ENCODE measurements around the gene MACF1.
"Not testable (repeated sequence)": the region's sequence is repeated elsewhere in the genome, so short reads cannot be mapped to it uniquely, and the experiment has no call there.

Gene MACF1

DNA sequence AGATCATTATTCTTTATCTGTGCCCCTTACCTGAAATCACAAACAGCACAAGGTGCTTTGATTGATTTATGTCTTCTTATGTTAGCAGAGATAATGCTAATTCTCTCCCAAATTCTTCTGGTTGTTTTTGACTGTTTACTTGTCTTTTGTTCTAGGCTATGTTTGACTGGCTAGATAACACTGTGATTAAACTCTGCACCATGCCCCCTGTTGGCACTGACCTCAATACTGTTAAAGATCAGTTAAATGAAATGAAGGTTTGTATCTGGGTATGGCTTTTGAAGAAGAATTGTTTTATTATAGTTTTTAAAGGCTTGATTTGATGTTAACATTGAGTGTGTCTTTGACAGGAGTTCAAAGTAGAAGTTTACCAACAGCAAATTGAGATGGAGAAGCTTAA, 237.3 kb downstream of the MACF1 start:
- Histone ChIP-seq H2BK120ac (ENCODE audit: insufficient read depth, low read length, poor library complexity) (no peak overlapping the region), H4K12ac (ENCODE audit: low read depth, low read length) (no peak overlapping the region), H2BK12ac (ENCODE audit: low read length) (no peak overlapping the region), H2BK5ac (ENCODE audit: low read depth, low read length, poor library complexity) (no peak overlapping the region), H3K9ac (ENCODE audit: low read length) (no peak overlapping the region), H3K27ac (ENCODE audit: low read depth, low read length) (no peak overlapping the region), H3K9me3 (ENCODE audit: insufficient read depth, low read depth, low read length) (no peaks in the 10 kb centered on the region), H2AFZ (ENCODE audit: insufficient read depth, low read length, poor library complexity) (no peak overlapping the region), H3K4me2 (ENCODE audit: low read length) (no peak overlapping the region), H3K4me3 (ENCODE audit: low read depth, low read length) (no peak overlapping the region), H3K27me3 (ENCODE audit: insufficient read depth, low read length) (no peaks in the 10 kb centered on the region), H3K4ac (ENCODE audit: low read depth, low read length) (no peak overlapping the region), H3K23ac (ENCODE audit: low read length) (no peak overlapping the region), H3K14ac (ENCODE audit: low read length) (no peak overlapping the region), H3K36me3 (ENCODE audit: control insufficient read depth in 1 of 2, insufficient read depth in 2 of 2, low read length in 2 of 2) (peaks cover 18 to 45% of the 10 kb centered on the region in 2 experiments), H4K8ac (ENCODE audit: low read depth, low read length) (no peak overlapping the region), H3K79me2 (ENCODE audit: control insufficient read depth, insufficient read depth, low read length, poor library complexity) (no peaks in the 10 kb centered on the region), H3K4me1 (ENCODE audit: control insufficient read depth in 1 of 2, insufficient read depth in 2 of 2, low read length in 2 of 2) (no peaks in the 10 kb centered on the region), H4K91ac (ENCODE audit: low read depth, low read length) (no peak overlapping the region), H2AK5ac (ENCODE audit: low read length) (no peak overlapping the region), H3K18ac (ENCODE audit: low read length) (no peak overlapping the region), H3K79me1 (ENCODE audit: low read length) (no peaks in the 10 kb centered on the region)
- no peak for DNase-seq

DNA sequence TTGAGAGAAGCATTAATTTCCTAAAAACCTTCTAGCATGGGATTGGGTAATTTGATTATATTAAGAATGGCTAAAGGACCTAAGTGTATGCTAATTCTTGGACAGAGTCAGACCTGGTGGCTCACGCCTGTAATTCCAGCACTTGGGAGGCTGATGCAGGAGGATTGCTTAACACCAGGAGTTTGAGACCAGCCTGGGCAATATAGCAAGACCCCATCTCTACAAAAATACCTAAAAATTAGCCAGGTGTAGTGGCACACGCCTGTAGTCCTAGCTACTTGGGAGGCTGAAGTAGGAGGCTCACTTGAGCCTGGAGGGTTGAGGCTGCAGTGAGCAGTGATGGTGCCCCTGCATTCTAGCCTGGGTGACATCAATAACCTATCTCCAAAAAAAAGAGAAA, 241.1 kb downstream of the MACF1 start:
- Histone ChIP-seq H2AK5ac (ENCODE audit: low read length) (no peak overlapping the region), H3K79me2 (ENCODE audit: control insufficient read depth, insufficient read depth, low read length, poor library complexity) (no peaks in the 10 kb centered on the region), H2BK120ac (ENCODE audit: insufficient read depth, low read length, poor library complexity) (no peak overlapping the region), H3K14ac (ENCODE audit: low read length) (no peak overlapping the region), H2BK5ac (ENCODE audit: low read depth, low read length, poor library complexity) (no peak overlapping the region), H3K4me2 (ENCODE audit: low read length) (no peak overlapping the region), H2BK12ac (ENCODE audit: low read length) (no peak overlapping the region), H4K91ac (ENCODE audit: low read depth, low read length) (no peak overlapping the region), H3K79me1 (ENCODE audit: low read length) (no peaks in the 10 kb centered on the region), H3K4me1 (ENCODE audit: control insufficient read depth in 1 of 2, insufficient read depth in 2 of 2, low read length in 2 of 2) (no peaks in the 10 kb centered on the region), H3K9me3 (ENCODE audit: insufficient read depth, low read depth, low read length) (no peaks in the 10 kb centered on the region), H3K18ac (ENCODE audit: low read length) (no peak overlapping the region), H3K23ac (ENCODE audit: low read length) (no peak overlapping the region), H3K4me3 (ENCODE audit: low read depth, low read length) (no peak overlapping the region), H2AFZ (ENCODE audit: insufficient read depth, low read length, poor library complexity) (no peak overlapping the region), H3K9ac (ENCODE audit: low read length) (no peak overlapping the region), H3K36me3 (ENCODE audit: control insufficient read depth in 1 of 2, insufficient read depth in 2 of 2, low read length in 2 of 2) (peaks cover 16 to 47% of the 10 kb centered on the region in 2 experiments), H3K27ac (ENCODE audit: low read depth, low read length) (no peak overlapping the region), H4K12ac (ENCODE audit: low read depth, low read length) (no peak overlapping the region), H3K27me3 (ENCODE audit: insufficient read depth, low read length) (no peaks in the 10 kb centered on the region), H4K8ac (ENCODE audit: low read depth, low read length) (no peak overlapping the region), H3K4ac (ENCODE audit: low read depth, low read length) (no peak overlapping the region)
- no CpG with 5 or more reads among the region's 2 CpGs for WGBS (ENCODE audit: extremely low coverage, insufficient coverage, insufficient read length)
- DNase-seq, result no peak

DNA sequence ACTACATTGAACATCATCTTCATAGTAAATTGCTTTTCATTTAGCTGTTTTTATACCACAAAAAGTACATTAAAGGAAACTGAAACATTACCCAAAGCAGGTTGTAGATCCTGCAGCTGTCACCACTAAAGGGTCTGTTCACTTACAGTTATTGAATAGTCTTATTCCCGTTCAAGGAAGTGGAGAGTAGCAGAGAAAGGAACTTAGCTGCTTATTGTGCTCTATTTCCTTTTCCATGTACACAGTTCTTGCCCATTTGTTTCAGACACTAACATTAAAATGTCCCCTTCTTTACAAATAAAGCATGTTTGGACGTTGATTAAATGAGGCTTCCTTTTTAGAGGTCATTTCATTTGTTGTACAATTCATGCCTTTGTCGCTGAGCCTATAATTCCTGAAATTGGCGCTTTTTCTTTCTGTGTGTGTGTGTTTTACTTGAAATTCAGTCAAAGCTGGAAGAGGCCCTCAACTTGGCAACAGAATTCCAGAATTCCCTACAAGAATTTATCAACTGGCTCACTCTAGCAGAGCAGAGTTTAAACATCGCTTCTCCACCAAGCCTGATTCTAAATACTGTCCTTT, 242.6 kb downstream of the MACF1 start:
- Histone ChIP-seq H3K27me3 (ENCODE audit: insufficient read depth, low read length) (no peaks in the 10 kb centered on the region), H2AK5ac (ENCODE audit: low read length) (no peak overlapping the region), H2BK120ac (ENCODE audit: insufficient read depth, low read length, poor library complexity) (no peak overlapping the region), H3K27ac (ENCODE audit: low read depth, low read length) (no peak overlapping the region), H3K4ac (ENCODE audit: low read depth, low read length) (no peak overlapping the region), H3K9ac (ENCODE audit: low read length) (no peak overlapping the region), H4K8ac (ENCODE audit: low read depth, low read length) (no peak overlapping the region), H3K18ac (ENCODE audit: low read length) (no peak overlapping the region), H3K79me1 (ENCODE audit: low read length) (no peaks in the 10 kb centered on the region), H3K79me2 (ENCODE audit: control insufficient read depth, insufficient read depth, low read length, poor library complexity) (no peaks in the 10 kb centered on the region), H3K4me3 (ENCODE audit: low read depth, low read length) (no peak overlapping the region), H3K23ac (ENCODE audit: low read length) (no peak overlapping the region), H3K14ac (ENCODE audit: low read length) (no peak overlapping the region), H4K91ac (ENCODE audit: low read depth, low read length) (no peak overlapping the region), H2BK5ac (ENCODE audit: low read depth, low read length, poor library complexity) (no peak overlapping the region), H3K4me1 (ENCODE audit: control insufficient read depth in 1 of 2, insufficient read depth in 2 of 2, low read length in 2 of 2) (no peaks in the 10 kb centered on the region), H3K36me3 (ENCODE audit: control insufficient read depth in 1 of 2, insufficient read depth in 2 of 2, low read length in 2 of 2) (peaks cover 25 to 49% of the 10 kb centered on the region in 2 experiments), H3K9me3 (ENCODE audit: insufficient read depth, low read depth, low read length) (no peaks in the 10 kb centered on the region), H2BK12ac (ENCODE audit: low read length) (no peak overlapping the region), H3K4me2 (ENCODE audit: low read length) (no peak overlapping the region), H4K12ac (ENCODE audit: low read depth, low read length) (no peak overlapping the region), H2AFZ (ENCODE audit: insufficient read depth, low read length, poor library complexity) (no peak overlapping the region)
- no peak for DNase-seq
- WGBS (ENCODE audit: extremely low coverage, insufficient coverage, insufficient read length), result no CpG with 5 or more reads among the region's 5 CpGs

DNA sequence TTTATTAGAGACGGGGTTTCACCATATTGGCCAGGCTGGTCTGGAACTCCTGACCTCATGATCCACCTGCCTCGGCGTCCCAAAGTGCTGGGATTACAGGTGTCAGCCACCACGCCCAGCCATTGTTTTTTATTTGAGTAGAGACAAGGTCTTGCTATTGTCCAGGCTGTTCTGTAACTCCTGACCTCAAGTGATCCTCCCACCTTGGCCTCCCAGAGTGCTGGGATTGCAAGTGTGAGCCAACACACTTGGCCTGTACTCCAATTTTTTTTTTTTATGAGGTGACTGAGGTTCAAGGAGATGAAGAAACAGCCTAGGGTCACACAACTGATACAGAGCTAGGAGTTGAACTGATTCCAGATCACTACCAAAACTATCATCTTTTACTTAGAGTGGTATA, 245.5 kb downstream of the MACF1 start:
- not testable (repeated sequence) for H2BK120ac ChIP-seq (ENCODE audit: insufficient read depth, low read length, poor library complexity); H3K14ac ChIP-seq (ENCODE audit: low read length); H3K9me3 ChIP-seq (ENCODE audit: insufficient read depth, low read depth, low read length); H3K4me1 ChIP-seq (ENCODE audit: control insufficient read depth in 1 of 2, insufficient read depth in 2 of 2, low read length in 2 of 2); H3K9ac ChIP-seq (ENCODE audit: low read length); DNase-seq; H3K4me2 ChIP-seq (ENCODE audit: low read length); H3K4me3 ChIP-seq (ENCODE audit: low read depth, low read length); H4K91ac ChIP-seq (ENCODE audit: low read depth, low read length); H3K79me2 ChIP-seq (ENCODE audit: control insufficient read depth, insufficient read depth, low read length, poor library complexity); H2AK5ac ChIP-seq (ENCODE audit: low read length); H3K27me3 ChIP-seq (ENCODE audit: insufficient read depth, low read length); H3K23ac ChIP-seq (ENCODE audit: low read length); H2BK5ac ChIP-seq (ENCODE audit: low read depth, low read length, poor library complexity); H4K8ac ChIP-seq (ENCODE audit: low read depth, low read length); H4K12ac ChIP-seq (ENCODE audit: low read depth, low read length); H3K27ac ChIP-seq (ENCODE audit: low read depth, low read length); H3K4ac ChIP-seq (ENCODE audit: low read depth, low read length); H3K18ac ChIP-seq (ENCODE audit: low read length); H3K79me1 ChIP-seq (ENCODE audit: low read length); H2AFZ ChIP-seq (ENCODE audit: insufficient read depth, low read length, poor library complexity); H2BK12ac ChIP-seq (ENCODE audit: low read length)
- no CpG with 5 or more reads among the region's 4 CpGs for WGBS (ENCODE audit: extremely low coverage, insufficient coverage, insufficient read length)
- peaks cover 34 to 55% of the 10 kb centered on the region in 2 experiments for H3K36me3 ChIP-seq (ENCODE audit: control insufficient read depth in 1 of 2, insufficient read depth in 2 of 2, low read length in 2 of 2)
